ENCODE data around the gene LRWD1.
A peak's percentile ranks its signal among the peaks of the same experiment; 100 is the strongest.

The LRWD1 gene

DNA sequence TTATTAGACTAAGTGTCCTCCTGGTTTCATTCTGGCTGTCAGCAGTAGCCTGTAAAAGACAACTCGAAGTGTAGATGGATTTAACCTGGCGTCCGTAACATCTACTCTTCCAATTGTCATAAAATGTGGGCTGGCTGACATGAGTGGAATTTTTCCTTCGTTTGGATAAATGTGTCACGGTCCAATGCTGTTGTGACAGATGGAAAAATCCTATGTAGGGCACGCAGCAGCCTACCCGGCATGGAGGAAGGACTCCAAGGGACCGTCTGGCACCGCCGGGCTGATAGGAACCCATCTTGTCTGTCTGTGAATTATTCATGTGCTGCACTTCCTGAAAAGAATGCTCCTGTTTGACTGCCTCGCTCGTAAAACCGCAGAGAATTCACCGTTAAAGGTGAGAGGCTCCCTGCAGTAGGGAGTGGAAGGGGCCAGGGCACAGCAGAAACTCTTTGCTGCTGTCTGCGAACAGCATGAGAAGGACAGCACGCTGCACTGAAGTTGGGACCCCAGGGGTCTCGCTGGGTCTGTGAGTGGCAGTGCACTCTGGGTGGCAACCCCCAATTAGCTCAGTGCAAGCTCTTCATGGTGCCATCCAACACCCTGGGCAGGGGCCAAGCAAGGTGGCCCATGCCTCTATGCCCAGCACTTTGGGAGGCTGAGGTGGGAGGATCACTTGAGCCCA is 33.0 kb upstream of the LRWD1 start (continued):
- TF ChIP-seq ZNF704 (tag by site-specific recombination; IDR thresholded peaks at IDR 0.05) (no peak), ZNF777 (tag by site-specific recombination; IDR thresholded peaks at IDR 0.05; ENCODE audit: borderline replicate concordance) (no peak), ZXDB (tag by site-specific recombination; IDR thresholded peaks at IDR 0.05) (peak; percentile 13; the same call in 1 of the 2 replicates), ZNF785 (tag by site-specific recombination; IDR thresholded peaks at IDR 0.05) (no peak), ZIC2 (tag by site-specific recombination; IDR thresholded peaks at IDR 0.05) (peak; percentile 96), SP2 (tag by site-specific recombination; IDR thresholded peaks at IDR 0.05) (0 out of 2 replicates have a peak, but pooled peaks have one; percentile 13), ZNF157 (tag by site-specific recombination; IDR thresholded peaks at IDR 0.05) (no peak), ZNF791 (tag by site-specific recombination; IDR thresholded peaks at IDR 0.05) (no peak), BCL6B (tag by site-specific recombination; IDR thresholded peaks at IDR 0.05) (no peak), IKZF3 (tag by site-specific recombination; IDR thresholded peaks at IDR 0.05) (0 out of 2 replicates have a peak, but pooled peaks have one; percentile 20), ZNF239 (tag by site-specific recombination; IDR thresholded peaks at IDR 0.05) (no peak), AEBP2 (tag by site-specific recombination; IDR thresholded peaks at IDR 0.05; ENCODE audit: borderline replicate concordance) (no peak), ZNF621 (tag by site-specific recombination; IDR thresholded peaks at IDR 0.05) (no peak), ZNF354C (tag by site-specific recombination; IDR thresholded peaks at IDR 0.05; ENCODE audit: borderline replicate concordance, low read depth) (no peak), BCL11A (tag by site-specific recombination; IDR thresholded peaks at IDR 0.05; ENCODE audit: low read depth) (peak; percentile 17; the same call in 1 of the 2 replicates), EGR2 (tag by site-specific recombination; IDR thresholded peaks at IDR 0.05; ENCODE audit: low read depth) (no peak), GLI2 (tag by site-specific recombination; IDR thresholded peaks at IDR 0.05; ENCODE audit: borderline replicate concordance, low read depth) (no peak), SETDB1 (IDR thresholded peaks at IDR 0.05; ENCODE audit: insufficient read length, low read length) (no peak), ZNF660 (tag by site-specific recombination; IDR thresholded peaks at IDR 0.05) (no peak), ZNF596 (tag by site-specific recombination; IDR thresholded peaks at IDR 0.05) (no peak), YY2 (tag by site-specific recombination; IDR thresholded peaks at IDR 0.05) (no peak), ZNF792 (tag by site-specific recombination; IDR thresholded peaks at IDR 0.05) (no peak), ZNF530 (tag by site-specific recombination; IDR thresholded peaks at IDR 0.05; ENCODE audit: low read depth) (no peak), ZNF391 (tag by site-specific recombination; IDR thresholded peaks at IDR 0.05; ENCODE audit: borderline replicate concordance, low read depth) (no peak), ZBTB6 (tag by site-specific recombination; IDR thresholded peaks at IDR 0.05) (no peak), ZNF274 (IDR thresholded peaks at IDR 0.05; ENCODE audit: low read length) (no peak), ZNF274 (tag by site-specific recombination; IDR thresholded peaks at IDR 0.05; ENCODE audit: borderline replicate concordance) (no peak), KLF7 (tag by site-specific recombination; IDR thresholded peaks at IDR 0.05; ENCODE audit: borderline replicate concordance) (no peak), HOXA7 (CRISPR knock-in tag; IDR thresholded peaks at IDR 0.05; ENCODE audit: borderline replicate concordance) (no peak), MYNN (tag by site-specific recombination; IDR thresholded peaks at IDR 0.05; ENCODE audit: borderline replicate concordance) (no peak), ZNF223 (tag by site-specific recombination; IDR thresholded peaks at IDR 0.05) (no peak)
- TF ChIP-seq, protein P1, sequence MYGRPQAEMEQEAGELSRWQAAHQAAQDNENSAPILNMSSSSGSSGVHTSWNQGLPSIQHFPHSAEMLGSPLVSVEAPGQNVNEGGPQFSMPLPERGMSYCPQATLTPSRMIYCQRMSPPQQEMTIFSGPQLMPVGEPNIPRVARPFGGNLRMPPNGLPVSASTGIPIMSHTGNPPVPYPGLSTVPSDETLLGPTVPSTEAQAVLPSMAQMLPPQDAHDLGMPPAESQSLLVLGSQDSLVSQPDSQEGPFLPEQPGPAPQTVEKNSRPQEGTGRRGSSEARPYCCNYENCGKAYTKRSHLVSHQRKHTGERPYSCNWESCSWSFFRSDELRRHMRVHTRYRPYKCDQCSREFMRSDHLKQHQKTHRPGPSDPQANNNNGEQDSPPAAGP (tag by site-specific recombination; IDR thresholded peaks at IDR 0.05): no peak
- TF ChIP-seq, protein P2, sequence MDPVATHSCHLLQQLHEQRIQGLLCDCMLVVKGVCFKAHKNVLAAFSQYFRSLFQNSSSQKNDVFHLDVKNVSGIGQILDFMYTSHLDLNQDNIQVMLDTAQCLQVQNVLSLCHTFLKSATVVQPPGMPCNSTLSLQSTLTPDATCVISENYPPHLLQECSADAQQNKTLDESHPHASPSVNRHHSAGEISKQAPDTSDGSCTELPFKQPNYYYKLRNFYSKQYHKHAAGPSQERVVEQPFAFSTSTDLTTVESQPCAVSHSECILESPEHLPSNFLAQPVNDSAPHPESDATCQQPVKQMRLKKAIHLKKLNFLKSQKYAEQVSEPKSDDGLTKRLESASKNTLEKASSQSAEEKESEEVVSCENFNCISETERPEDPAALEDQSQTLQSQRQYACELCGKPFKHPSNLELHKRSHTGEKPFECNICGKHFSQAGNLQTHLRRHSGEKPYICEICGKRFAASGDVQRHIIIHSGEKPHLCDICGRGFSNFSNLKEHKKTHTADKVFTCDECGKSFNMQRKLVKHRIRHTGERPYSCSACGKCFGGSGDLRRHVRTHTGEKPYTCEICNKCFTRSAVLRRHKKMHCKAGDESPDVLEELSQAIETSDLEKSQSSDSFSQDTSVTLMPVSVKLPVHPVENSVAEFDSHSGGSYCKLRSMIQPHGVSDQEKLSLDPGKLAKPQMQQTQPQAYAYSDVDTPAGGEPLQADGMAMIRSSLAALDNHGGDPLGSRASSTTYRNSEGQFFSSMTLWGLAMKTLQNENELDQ (tag by site-specific recombination; IDR thresholded peaks at IDR 0.05; ENCODE audit: low read depth): no peak
